ENCODE measurements around the gene NARF.

NARF gene

GRCh38 chr17:82464567-82464929 is 6.0 kb downstream of the NARF start:
- TF ChIP-seq CTCF (IDR thresholded peaks at IDR 0.05; ENCODE audit: low read depth, low read length, missing control alignments): no peak
- no peak overlapping the region for H3K4me3 ChIP-seq (ENCODE audit: low read depth, low read length)
- DNase-seq (ENCODE audit: low read depth): no peak

GRCh38 chr17:82465023-82465603 is 6.6 kb downstream of the NARF start:
- no peak for TF ChIP-seq CTCF (IDR thresholded peaks at IDR 0.05; ENCODE audit: low read depth, low read length, missing control alignments)
- no peak for DNase-seq (ENCODE audit: low read depth)
- no peak overlapping the region for H3K4me3 ChIP-seq (ENCODE audit: low read depth, low read length)

DNA sequence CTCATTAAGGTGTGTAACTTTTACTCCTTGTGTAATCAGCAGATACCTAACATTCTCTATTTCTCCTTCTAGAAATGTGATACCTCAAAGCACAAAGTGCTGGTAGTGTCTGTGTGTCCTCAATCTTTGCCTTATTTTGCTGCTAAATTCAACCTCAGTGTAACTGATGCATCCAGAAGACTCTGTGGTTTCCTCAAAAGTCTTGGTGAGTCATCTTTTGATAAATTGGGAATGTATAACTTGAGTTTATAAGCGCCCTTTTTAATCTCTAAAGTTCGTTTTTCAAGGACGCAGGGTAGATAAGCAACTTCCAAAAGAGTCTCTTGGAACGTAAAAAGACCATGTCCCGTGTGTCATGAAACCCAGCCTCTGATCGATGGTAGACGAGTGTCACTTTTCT is 10.2 kb downstream of the NARF start:
- TF ChIP-seq CTCF (IDR thresholded peaks at IDR 0.05; ENCODE audit: low read depth, low read length, missing control alignments): no peak
- no peak overlapping the region for H3K4me3 ChIP-seq (ENCODE audit: low read depth, low read length)
- no peak for DNase-seq (ENCODE audit: low read depth)

DNA sequence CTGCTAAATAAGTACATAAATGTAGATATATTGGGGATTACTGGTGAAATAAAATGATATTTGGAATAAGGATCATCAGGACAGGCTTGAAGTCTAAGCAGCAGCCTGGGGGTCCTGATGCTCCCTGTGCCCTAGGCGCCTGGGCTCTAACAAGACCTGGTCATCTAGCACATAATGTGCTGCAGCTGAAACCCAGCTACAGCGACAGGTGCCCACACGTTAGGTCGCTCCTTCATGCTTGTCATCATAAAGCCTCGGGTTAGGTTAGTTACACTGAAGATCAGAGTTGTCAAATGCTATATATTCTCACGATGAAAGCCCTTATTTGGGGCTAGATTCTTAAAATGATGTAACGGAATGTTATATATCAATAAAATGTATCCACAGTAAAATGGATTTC is 11.5 kb downstream of the NARF start:
- no peak for DNase-seq (ENCODE audit: low read depth)
- H3K4me3 ChIP-seq (ENCODE audit: low read depth, low read length): no peak overlapping the region
- TF ChIP-seq CTCF (IDR thresholded peaks at IDR 0.05; ENCODE audit: low read depth, low read length, missing control alignments): no peak

DNA sequence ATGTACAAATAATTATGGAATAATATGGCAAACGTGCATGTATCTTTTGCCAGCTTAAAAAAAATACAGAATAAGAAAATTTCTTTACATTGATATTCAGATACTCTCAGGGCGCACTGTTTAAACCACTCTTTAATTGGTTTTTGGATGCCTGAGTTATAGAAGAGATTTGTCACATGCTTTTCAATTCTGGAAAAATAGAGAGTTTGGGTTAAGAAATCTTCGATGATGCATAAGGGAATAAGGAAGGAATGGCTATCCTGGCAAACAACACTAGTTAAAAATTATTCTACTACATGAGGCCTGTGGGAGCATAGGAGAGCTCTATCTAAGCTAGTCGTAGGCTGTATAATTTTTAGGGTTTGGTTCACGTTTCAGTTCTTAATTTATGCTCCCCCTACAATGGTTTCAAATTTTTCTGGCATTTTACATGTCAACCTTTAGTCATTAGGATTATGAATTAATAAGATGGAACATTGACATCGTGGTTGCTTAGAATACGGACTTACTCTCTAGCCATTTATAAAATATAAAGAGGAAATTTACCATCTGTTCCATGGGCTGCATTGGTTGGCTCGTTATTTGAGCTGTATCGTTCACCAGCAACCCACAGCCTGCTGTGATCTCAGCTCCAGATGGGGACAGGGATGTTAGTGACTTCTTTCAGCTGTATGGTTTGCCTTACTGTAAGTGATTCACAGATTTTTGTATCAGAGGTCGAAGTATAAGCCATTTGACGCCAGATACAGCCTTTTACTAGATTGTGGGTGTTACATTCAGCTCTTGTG is 15.9 kb downstream of the NARF start:
- TF ChIP-seq CTCF (IDR thresholded peaks at IDR 0.05; ENCODE audit: low read depth, low read length, missing control alignments): no peak
- no peak overlapping the region for H3K4me3 ChIP-seq (ENCODE audit: low read depth, low read length)
- DNase-seq (ENCODE audit: low read depth): no peak

GRCh38 chr17:82475458-82475857 is 16.9 kb downstream of the NARF start:
- no peak for DNase-seq (ENCODE audit: low read depth)
- H3K4me3 ChIP-seq (ENCODE audit: low read depth, low read length): no peak overlapping the region
- no peak for TF ChIP-seq CTCF (IDR thresholded peaks at IDR 0.05; ENCODE audit: low read depth, low read length, missing control alignments)

DNA sequence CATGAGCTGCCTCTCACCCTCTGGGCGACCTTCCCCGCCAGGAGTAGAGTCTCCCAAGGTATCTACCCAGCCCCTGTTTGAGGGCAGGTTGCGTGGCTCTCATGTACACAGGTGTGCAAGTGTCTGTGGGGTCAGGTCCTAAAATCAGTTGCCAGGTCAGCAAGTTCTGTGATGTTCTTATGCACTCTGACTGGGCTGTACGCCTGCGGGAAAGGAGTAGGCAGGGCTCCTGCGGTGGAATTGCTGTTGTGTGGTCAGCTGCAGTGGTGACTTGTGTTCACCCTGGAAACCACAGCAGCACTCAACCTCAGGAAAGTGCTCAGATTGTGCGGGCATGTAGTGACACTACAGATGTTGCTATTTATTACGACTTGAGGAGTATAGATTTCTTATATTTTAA is 19.4 kb downstream of the NARF start:
- no peak for DNase-seq (ENCODE audit: low read depth)
- no peak overlapping the region for H3K4me3 ChIP-seq (ENCODE audit: low read depth, low read length)
- TF ChIP-seq CTCF (IDR thresholded peaks at IDR 0.05; ENCODE audit: low read depth, low read length, missing control alignments): no peak
